ENCODE data around the gene C4orf51.

The C4orf51 gene

DNA sequence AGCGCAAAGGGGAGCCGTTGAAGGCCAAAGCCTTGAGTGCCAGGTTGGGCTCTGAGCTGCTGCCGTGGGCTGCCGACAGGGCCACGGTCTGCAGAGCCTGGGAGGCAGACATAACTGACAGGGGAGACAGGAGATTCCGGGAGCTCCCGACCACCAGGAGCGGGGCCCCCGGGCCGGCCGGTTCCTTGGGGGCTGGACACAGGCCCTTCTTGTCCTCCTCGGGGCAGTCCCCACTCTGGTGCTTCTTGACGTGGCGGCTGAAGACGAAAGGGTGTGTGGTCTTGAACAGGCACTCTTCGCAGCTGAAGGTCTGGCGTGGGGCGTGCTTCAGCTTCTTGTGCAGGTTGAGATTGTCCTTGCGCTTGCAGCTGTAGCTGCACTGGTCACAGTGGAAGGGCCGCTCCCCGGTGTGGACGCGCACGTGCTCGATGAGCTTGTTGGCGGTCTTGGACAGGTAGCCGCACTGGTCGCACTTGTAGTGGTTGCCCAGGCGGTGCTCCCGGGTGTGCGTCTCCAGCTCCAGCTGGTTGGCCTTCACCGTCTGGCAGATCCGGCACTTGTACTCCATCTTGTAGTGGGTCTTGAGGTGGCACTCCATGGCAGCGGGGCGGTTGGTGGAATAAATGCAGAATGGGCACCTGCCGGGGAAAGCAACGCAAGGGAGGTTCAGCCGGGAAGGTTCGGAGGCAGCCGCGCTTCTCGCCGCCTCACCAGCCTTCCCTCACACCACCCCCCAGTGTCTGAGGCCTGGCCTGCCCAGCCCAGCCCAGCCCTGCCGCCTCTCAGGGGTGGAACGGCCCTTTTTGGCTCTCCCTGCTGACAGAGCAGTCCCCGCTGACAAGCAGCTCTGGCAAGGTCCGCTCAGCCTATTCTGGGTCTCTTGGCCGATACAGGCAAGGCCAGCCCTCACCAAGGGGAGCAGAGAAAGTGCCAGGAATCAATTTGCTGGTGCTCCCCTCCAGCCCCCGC lies 81.3 kb downstream of the C4orf51 start:
- TF ChIP-seq, protein P1, sequence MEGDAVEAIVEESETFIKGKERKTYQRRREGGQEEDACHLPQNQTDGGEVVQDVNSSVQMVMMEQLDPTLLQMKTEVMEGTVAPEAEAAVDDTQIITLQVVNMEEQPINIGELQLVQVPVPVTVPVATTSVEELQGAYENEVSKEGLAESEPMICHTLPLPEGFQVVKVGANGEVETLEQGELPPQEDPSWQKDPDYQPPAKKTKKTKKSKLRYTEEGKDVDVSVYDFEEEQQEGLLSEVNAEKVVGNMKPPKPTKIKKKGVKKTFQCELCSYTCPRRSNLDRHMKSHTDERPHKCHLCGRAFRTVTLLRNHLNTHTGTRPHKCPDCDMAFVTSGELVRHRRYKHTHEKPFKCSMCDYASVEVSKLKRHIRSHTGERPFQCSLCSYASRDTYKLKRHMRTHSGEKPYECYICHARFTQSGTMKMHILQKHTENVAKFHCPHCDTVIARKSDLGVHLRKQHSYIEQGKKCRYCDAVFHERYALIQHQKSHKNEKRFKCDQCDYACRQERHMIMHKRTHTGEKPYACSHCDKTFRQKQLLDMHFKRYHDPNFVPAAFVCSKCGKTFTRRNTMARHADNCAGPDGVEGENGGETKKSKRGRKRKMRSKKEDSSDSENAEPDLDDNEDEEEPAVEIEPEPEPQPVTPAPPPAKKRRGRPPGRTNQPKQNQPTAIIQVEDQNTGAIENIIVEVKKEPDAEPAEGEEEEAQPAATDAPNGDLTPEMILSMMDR (IDR thresholded peaks at IDR 0.05; ENCODE audit: low read depth, low read length, missing control alignments): no peak
- DNase-seq (ENCODE audit: low read depth): no peak
- H3K4me3 ChIP-seq (ENCODE audit: low read depth, low read length): no peak overlapping the region

DNA sequence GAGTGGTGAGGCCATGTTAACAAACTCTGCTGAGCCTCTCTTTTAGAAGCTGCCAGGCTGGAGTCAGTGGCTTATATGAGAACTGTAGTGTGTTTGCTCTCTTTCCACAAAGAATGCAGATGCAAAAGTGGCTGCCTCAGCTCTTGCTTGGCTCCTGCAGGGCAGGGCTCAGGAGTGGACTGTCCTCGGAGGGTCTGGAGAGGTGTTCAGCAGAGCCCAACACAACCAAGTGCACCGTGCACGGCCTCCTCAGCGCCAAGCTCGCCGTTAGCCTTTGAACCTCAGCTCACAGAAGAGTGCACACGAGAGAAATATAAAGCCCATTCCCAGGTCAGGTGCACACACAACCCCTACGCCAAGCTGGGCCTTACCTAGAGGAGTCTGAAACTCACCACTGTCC lies 82.8 kb downstream of the C4orf51 start:
- DNase-seq (ENCODE audit: low read depth): no peak
- TF ChIP-seq, protein P1 (IDR thresholded peaks at IDR 0.05; ENCODE audit: low read depth, low read length, missing control alignments): no peak
- H3K4me3 ChIP-seq (ENCODE audit: low read depth, low read length): no peak overlapping the region

DNA sequence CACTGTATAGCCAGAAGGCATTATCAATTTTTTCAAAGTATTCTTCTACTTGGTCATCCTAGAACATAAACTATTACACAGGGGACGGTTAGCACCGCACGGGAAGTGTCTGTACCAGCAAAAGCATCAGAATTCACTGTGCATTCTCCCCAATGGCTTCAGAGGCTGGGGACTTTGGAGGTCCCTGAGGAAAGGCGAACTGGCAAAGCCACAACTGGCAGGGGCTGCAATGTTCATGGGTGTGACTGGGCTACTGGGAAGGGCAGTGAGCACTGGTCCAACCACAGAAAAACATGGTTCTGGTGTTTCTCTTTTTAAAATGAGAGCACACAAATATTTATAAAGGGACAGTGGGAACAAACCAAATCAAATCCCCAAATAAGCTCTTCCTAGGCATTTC lies 83.5 kb downstream of the C4orf51 start:
- DNase-seq (ENCODE audit: low read depth): no peak
- TF ChIP-seq, protein P1 (IDR thresholded peaks at IDR 0.05; ENCODE audit: low read depth, low read length, missing control alignments): no peak
- no peak overlapping the region for H3K4me3 ChIP-seq (ENCODE audit: low read depth, low read length)

- no peak overlapping the region for H3K4me3 ChIP-seq (ENCODE audit: low read depth, low read length)
- DNase-seq (ENCODE audit: low read depth): no peak
- TF ChIP-seq, protein P1 (IDR thresholded peaks at IDR 0.05; ENCODE audit: low read depth, low read length, missing control alignments): no peak
These were observed 86.3 kb downstream of the C4orf51 start for GRCh38 chr4:145766273-145766672.

- no peak overlapping the region for H3K4me3 ChIP-seq (ENCODE audit: low read depth, low read length)
- DNase-seq (ENCODE audit: low read depth): no peak
- TF ChIP-seq, protein P1 (IDR thresholded peaks at IDR 0.05; ENCODE audit: low read depth, low read length, missing control alignments): no peak
These were observed 89.6 kb downstream of the C4orf51 start for GRCh38 chr4:145769450-145770037.

- no peak for DNase-seq (ENCODE audit: low read depth)
- H3K4me3 ChIP-seq (ENCODE audit: low read depth, low read length): no peak overlapping the region
- TF ChIP-seq, protein P1 (IDR thresholded peaks at IDR 0.05; ENCODE audit: low read depth, low read length, missing control alignments): no peak
These were observed 90.2 kb downstream of the C4orf51 start for GRCh38 chr4:145770124-145770523.
